Vagina (tissue), 2 donors: ENCODE results near the gene WFDC2.

Source experiments
- CTCF ChIP-seq, 3 experiments: fragments of 450-650 bp in 2 of 3; fragments of 200-600 bp in 1 of 3; sonication (generic) in 1 of 3; IDR thresholded peaks; one replicate each; pipeline ENCODE4 v1.5.1; 2017 to 2019; ENCODE audit warnings: antibody characterized with exemption in 3 of 3, mild to moderate bottlenecking in 2 of 3, moderate library complexity in 2 of 3
- POLR2A ChIP-seq, 2 donors: fragments of 450-650 bp; IDR thresholded peaks; one replicate each; pipeline ENCODE4 v1.6.1; 2017; ENCODE audit warnings: antibody characterized with exemption in 2 of 2, mild to moderate bottlenecking in 2 of 2, moderate library complexity in 2 of 2
- POLR2AphosphoS5 ChIP-seq, 2 donors: sonication (generic); formaldehyde crosslinking; IDR thresholded peaks; one replicate each; pipeline ENCODE4 v1.9.0; 2017; ENCODE audit warnings: antibody characterized with exemption in 2 of 2, mild to moderate bottlenecking in 2 of 2, low read depth in 1 of 2; ENCODE audit not compliant: insufficient read depth in 1 of 2

- no peak for TF ChIP-seq CTCF (IDR thresholded peaks at IDR 0.05)
- no peak for TF ChIP-seq POLR2A (IDR thresholded peaks at IDR 0.05)
- TF ChIP-seq POLR2AphosphoS5 (IDR thresholded peaks at IDR 0.05; ENCODE audit: insufficient read depth in 1 of 2, low read depth in 1 of 2): no peak
Observed at GRCh38 chr20:45461225-45461624, 8.3 kb upstream of the WFDC2 start.
